ENCODE measurements around the gene UTP4.
"Not testable (repeated sequence)": the region's sequence is repeated elsewhere in the genome, so short reads cannot be mapped to it uniquely, and the experiment has no call there.

UTP4 gene

GRCh38 chr16:69131839-69132423 lies 518 bp upstream of the UTP4 start:
- DNase-seq: peak; percentile 82

DNA sequence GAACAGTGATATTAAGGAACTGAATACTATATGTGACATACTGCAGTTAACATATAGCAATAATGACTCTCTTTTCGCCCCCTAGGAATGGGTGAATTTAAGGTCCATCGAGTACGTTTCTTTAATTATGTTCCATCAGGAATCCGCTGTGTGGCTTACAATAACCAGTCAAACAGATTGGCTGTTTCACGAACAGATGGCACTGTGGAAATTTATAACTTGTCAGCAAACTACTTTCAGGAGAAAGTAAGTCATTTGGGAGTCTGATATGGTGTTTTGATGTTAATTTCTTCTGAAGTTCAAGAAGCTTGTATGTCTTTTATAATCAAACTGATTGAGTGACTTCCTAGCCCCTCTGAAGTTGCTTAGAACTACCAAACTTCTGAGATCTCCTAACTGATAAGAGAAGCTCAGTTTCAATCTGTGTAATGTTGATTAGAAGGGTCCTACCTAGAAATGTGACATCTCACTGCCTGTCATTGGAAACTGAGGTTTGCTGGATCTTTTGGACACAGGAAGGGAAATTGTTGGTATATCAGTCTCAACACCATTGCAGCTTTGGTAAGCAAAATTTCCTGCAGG lies 1.0 kb downstream of the UTP4 start:
- no peak for DNase-seq

DNA sequence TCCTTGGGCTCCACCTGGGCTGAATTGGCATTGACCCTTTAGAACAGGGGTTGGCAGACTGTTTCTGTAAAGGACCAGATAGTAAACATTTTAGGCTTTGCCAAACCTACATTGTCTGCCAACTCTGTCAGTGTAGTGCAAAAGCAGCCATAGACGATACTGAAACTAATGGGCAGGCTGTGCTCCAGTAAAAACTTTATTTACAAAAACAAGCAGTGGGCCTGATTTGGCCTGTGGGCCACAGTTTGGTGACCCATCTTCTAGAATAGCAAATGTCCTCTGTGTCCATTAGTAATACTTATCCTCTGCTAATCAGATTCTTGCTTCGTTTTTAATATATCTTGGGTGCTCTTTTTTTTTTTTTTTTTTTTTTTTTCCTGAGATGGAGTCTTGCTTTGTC lies 6.2 kb downstream of the UTP4 start:
- DNase-seq: no peak

DNA sequence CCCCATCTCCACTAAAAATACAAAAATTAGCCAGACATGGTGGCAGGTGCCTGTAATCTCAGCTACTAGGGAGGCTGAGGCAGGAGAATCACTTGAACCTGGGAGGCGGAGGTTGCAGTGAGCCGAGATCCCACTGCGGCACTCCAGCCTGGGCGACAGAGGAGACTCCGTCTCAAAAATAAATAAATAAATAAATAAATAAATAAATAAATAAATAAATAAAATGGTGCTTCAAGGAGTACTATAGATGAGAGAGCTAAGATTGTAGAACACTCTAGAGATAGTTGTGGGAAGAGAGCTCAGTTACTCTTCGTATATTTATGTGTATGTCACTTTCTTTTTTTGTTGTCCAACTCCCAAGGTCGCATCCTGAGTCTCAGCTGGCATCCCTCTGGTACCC lies 7.0 kb downstream of the UTP4 start:
- not testable (repeated sequence) for DNase-seq

- DNase-seq: no peak
These were observed 8.6 kb downstream of the UTP4 start for GRCh38 chr16:69141014-69141413.

DNA sequence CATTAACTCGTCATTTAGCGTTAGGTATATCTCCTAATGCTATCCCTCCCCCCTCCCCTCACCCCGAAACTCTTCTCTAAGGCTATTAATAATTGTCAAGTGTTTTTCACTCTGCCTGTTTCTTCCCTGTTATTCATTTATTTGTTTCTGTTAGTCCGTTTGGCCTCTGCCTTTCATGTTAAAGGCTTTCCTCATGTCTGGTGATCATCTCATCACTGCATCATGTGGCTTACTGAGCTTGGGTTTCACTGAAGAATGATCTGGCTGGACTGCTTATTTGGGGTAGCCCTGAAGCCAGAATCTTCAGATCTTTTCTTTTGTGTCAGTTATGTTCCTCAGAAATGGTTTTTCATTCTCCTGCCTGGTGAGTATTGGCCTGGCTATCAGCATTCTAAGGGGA lies 9.5 kb downstream of the UTP4 start:
- no peak for DNase-seq

- DNase-seq: no peak
These were observed 10.7 kb downstream of the UTP4 start for GRCh38 chr16:69143116-69143515.

DNA sequence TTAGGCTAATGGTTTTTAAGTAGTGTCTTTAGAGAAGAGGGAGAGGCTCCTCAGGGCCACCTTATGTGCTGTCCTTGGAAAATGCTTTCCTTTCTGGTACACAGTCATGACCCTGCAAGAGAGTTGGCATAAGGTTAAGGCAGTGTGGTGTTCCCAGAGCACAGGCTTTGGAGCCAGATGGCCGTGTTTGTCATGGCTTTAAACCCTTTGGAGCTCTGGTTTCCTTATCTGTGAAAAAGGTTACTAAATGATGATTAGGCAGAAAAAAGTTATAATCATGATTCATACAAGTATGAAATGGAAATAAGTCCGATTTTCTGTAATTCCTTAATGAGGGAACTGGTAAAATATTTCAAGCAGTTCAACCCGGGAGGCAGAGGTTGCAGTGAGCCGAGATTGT lies 13.2 kb downstream of the UTP4 start:
- no peak for DNase-seq

- not testable (repeated sequence) for DNase-seq
These were observed 17.2 kb downstream of the UTP4 start for GRCh38 chr16:69149621-69150020.

GRCh38 chr16:69150146-69150865 lies 17.9 kb downstream of the UTP4 start:
- peak; percentile 32 for DNase-seq

DNA sequence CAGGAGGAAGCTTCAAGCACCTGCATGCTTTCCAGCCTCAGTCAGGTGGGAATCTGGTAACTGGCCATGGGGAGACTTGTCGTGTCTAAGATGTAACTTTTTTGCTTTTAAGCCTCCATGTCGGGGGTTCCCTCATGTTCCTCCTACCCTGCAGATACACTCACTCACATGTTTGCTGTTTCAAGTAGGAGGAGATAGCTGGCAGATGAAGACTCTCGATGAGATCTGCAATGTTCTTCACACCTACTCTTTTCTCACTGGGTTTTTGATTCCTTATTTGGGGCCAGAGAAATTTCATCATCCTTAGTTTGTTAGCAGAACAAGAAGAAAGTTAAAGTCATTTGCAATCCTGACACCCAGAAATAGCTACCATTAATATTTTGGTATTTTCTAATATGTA lies 24.7 kb downstream of the UTP4 start:
- no peak for DNase-seq

DNA sequence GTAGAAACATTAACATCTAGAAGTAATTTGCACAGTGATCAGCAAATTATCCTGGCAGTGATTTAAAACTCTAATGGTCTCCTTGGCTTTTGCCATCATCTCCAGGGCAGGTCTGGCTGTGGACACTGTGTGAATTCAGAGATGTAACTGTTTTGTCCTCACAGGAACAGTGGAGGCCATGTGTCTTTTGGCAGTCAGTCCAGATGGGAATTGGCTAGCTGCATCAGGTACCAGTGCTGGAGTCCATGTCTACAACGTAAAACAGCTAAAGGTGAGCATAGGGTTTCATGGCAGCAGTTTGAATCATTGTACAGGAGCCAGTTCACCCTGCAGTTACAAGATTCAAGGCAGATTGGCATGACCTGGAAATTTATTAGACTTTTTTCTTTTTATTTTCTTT lies 27.7 kb downstream of the UTP4 start:
- no peak for DNase-seq

DNA sequence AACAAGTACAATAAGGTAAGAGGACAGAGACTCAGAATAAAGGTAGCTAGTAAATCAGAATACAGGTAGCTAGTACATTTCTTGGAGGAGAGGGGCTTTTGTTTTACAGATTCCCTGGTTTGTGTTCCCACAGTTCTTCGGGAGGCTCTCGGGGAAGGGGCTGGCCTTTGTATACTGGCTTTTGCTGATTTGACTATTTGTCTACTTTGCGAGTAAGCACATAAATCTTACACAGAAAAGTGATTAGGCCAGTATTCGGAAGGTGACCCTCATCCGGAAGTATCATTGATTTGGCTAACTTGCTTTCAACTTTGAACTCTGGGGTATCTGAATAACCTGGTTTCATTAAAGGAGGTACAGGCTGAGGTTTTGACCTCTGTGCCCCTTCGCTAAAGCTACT lies 33.1 kb downstream of the UTP4 start:
- DNase-seq: no peak

GRCh38 chr16:69166221-69166833 lies 33.9 kb downstream of the UTP4 start:
- peak; percentile 90 for DNase-seq

DNA sequence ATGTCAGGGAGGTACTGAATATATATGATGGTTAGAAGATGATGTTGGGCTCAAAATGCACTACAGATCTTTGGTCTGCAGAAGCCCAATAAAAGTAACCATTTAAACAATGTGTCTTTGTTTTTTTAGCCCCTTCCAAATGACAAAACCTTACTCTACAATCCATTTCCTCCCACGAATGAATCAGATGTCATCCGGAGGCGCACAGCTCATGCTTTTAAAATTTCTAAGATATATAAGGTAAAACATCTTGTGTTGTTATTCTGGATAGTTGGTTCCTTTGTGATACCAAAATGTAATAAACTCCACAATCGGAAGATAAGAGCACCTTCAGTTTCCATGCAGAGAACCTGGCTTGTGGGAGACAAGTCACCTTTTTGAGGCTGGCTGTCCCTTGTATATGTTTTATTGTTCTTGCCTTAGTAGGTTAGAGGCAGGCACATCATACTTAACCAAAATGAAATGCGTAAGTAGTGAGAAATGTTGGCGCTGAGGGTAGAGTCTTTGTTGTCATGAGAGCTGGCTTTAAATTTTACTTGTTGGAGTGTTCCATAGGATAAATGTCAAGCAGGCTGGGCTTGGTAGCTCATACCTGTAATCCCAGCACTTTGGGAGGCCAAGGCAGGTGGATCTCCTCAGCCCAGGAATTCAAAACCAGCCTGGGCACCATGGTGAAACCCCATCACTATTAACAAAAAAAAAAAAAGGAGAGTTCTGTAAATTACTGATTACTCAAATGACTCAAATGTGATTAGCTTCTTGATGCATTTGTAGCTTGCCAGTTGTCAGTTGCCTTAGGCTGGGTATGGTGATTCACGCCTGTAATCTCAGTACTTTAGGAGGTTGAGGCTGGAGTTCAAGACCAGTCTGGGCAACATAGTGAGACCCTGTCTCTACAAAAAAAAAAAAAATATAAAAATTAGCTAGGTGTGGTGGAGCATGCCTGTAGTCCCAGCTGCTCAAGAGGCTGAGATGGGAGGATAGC lies 34.8 kb downstream of the UTP4 start:
- peak; percentile 16 for DNase-seq

DNA sequence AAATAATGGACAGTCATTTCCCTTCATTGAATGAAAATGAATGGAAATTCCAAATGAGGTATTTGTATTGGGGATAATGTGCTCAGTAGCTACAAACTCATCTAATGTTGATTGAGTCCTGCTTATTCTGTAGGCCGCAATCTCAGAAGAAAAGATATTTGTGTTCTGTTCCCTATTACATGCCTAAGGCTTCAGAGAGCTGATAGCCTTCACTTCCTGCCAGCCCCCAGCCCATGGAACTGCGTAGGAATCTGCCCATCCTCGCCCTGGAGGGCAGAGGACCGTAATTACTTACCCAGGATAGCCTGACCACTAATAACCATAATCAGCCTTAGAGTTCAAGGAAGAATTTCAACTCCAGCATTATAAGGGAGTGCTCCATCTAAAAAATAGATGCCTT lies 36.6 kb downstream of the UTP4 start:
- DNase-seq: no peak

DNA sequence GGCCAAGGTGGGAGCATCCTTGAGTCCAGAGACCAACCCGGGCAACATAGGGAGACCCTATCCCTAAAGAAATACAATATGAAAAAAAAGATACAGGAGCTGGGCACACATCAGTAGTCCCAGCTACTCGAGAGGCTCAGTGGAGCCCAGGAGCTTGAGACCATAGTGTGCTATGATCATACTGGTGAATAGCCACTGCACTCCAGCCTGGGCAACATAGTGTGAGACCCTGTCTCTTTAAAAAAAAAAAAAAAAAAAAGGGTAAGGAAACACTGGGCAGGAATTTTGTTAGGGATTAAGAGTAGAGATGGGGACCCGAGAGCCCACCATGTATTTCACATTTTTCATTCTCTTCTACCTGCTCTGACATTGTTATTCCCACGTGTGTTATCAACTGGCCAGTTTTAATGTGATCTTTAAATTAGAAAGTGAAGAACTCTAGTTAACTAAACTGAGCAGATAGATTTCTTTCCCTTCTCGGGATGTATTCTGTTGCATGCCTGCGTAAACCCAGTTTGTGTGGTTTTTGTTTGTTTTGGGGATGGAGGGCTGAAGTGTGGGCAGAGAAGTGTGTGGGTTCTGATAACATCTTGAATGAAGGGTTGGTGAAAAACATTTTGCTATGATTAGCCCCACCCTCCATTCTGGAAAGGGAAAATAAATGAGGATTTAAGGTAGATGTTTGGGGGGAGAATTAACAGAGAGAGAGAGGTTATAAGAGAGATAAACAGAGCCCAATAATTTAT lies 37.3 kb downstream of the UTP4 start:
- DNase-seq: no peak

DNA sequence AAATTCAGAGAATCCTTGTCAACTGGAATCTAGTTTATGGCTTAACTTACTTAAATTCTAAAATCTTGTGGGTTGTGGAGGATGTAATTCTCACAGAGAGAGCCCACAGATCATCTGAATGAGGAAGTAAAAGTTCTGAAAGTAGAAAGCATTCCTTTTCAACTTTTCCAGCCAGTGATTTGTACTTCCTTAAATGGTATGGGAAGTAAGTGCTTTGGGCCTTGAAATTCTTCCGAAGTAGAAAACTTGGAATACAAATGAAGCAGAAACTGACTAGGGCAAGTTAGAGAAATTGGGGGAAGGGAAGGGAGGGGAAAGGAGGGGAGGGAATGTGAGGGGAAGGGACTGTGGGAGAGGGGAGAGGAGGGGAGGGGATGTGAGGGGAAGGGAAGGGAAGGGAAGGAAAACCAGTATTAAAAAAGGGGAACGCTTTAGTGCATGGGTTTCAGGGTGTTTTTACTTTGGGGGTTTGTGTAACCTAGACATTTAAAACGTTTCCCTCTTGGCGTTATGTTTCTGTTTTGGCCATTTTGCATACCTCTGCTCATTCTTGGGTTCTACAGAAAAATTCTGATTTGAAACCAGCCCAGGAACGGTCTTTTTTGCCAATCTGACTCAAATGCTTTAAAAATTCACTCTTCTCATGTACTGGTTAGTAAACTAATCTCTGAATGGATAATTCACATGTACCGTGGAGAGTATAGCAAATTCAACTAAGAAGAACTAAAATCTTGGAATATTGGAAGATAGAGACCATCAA lies 39.1 kb downstream of the UTP4 start:
- no peak for DNase-seq

GRCh38 chr16:69176033-69176800 lies 43.8 kb downstream of the UTP4 start:
- DNase-seq: no peak

GRCh38 chr16:69179328-69180010 lies 47.0 kb downstream of the UTP4 start:
- no peak for DNase-seq
